ENCODE data around the gene ZNF740.

The ZNF740 gene

DNA sequence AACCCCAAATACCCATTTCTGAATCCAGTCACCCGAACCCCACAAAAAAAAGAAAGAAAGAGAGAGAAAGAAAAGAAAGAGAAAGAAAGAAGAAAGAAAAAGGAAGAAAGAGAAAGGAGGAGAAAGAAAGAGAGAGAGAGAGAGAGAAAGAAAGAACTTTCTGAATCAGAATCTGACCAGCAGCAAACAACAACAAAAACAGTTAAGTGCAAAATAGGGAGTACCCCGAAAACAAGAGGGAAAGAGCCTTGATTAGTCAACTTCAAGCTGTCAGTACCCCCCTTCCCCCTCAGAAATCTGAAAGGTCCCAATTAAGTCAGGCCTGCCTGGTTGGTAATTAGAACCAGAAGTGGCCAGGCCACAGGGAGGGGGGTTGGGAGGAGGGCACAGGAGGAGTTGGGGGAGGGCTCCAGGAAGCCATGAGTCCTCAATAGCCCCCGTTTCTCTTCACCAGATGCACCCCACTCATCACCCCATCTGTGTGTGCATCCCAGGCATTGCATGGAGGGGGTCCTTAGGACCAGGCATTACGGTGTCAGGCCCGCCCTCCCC lies 41.7 kb downstream of the ZNF740 start:
- TF ChIP-seq, protein P1, sequence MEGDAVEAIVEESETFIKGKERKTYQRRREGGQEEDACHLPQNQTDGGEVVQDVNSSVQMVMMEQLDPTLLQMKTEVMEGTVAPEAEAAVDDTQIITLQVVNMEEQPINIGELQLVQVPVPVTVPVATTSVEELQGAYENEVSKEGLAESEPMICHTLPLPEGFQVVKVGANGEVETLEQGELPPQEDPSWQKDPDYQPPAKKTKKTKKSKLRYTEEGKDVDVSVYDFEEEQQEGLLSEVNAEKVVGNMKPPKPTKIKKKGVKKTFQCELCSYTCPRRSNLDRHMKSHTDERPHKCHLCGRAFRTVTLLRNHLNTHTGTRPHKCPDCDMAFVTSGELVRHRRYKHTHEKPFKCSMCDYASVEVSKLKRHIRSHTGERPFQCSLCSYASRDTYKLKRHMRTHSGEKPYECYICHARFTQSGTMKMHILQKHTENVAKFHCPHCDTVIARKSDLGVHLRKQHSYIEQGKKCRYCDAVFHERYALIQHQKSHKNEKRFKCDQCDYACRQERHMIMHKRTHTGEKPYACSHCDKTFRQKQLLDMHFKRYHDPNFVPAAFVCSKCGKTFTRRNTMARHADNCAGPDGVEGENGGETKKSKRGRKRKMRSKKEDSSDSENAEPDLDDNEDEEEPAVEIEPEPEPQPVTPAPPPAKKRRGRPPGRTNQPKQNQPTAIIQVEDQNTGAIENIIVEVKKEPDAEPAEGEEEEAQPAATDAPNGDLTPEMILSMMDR (IDR thresholded peaks at IDR 0.05; ENCODE audit: low read depth, low read length, missing control alignments) = no peak
- H3K4me3 ChIP-seq (ENCODE audit: low read depth, low read length) = peak overlapping the region; percentile 62
- no peak for DNase-seq (ENCODE audit: low read depth)

DNA sequence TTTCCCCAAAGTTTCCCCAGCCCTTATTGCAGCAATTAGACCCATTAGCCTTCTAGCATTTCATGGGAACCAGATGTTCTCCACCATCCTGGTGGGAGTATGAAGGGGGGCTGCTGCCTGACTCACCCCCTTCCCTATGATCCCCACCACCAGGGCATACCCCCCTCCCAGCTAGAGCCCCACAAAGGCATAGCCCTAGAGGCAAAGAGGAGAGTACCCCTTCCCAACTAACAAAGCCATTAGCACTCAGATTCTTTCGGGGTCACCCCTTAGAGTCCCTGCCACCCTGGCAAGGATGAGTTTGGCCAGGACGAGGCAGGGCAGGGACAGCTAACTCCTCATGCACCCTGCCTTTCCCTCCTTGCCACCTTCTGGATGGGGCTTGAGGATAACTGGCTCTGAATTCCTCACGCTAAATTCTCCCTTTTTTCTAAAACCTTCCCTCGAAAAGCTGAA lies 42.3 kb downstream of the ZNF740 start:
- TF ChIP-seq, protein P1 (IDR thresholded peaks at IDR 0.05; ENCODE audit: low read depth, low read length, missing control alignments) = no peak
- no peak for DNase-seq (ENCODE audit: low read depth)
- H3K4me3 ChIP-seq (ENCODE audit: low read depth, low read length) = no peak overlapping the region

DNA sequence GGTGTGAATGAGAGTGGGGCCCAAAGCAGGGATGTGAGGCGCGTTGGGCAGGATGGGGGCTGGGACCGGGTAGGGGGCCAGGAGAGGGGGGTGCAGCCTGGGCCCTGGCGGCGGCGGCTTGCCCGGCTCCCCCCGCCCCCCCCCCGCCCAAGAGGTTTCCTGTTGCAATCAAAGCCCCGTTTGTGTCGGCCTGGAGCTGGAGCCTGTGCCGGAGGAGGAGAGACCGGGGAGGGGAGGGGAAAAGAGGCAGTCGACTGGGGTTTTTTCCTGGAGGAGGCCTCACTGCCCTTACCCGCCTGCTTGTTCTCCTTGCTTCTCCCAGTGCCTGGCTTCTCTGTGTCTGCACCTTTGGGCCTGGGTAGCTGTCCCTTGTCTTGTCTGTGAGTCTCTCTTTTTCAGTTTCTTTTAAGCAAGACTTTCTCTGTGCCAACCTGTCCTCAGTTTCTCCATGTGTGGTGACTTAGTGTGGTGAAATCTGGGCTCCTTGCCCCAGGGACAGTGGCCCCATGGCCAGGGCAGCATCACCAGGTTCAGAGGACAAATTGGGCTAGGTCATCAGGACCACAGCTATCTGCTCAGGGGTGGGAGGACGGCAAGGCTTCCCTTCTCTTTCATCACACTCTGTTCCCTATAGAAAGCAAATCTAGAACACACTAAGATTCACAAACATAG lies 43.0 kb downstream of the ZNF740 start:
- no peak overlapping the region for H3K4me3 ChIP-seq (ENCODE audit: low read depth, low read length)
- TF ChIP-seq, protein P1 (IDR thresholded peaks at IDR 0.05; ENCODE audit: low read depth, low read length, missing control alignments) = no peak
- no peak for DNase-seq (ENCODE audit: low read depth)

DNA sequence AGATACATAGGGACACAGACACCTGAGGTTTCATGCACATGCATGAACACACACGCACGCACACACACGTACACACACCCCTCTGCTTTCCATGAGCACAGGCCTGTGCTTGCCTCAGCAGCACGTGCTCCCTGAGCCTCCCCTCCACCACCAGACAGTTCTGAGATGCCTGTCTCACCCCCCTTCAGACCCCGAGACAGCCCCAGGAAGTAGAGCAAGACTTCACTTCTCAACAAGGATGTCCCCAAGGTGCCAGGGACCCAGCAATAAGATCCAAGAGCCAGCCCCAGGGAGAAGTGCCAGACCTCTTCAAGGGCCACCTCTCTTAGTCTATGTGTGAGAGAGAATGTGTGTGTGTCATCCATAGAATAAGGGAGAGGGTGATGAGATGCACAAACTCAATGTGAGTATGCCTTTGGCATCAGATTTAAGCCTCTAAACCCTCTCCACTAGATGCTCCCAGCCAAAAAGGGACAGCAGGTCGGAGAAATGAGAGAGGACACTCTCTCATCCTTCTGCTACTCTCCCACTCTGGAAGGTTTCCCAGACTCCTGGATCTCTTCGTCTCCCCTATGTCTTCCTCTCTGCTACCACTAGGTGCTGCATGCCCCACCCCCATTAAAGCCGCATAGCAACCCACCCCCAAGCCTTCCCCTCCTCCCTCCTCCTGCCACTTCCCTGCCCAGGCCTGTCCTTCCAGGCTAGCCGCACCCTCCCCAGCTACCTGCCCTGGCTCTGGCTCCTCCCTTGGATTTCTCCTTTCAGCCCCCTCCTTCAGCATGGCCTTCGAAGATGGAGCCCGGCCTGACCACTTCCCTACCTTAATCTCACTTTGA lies 43.8 kb downstream of the ZNF740 start:
- DNase-seq (ENCODE audit: low read depth) = no peak
- TF ChIP-seq, protein P1 (IDR thresholded peaks at IDR 0.05; ENCODE audit: low read depth, low read length, missing control alignments) = peak; percentile 9
- H3K4me3 ChIP-seq (ENCODE audit: low read depth, low read length) = no peak overlapping the region

DNA sequence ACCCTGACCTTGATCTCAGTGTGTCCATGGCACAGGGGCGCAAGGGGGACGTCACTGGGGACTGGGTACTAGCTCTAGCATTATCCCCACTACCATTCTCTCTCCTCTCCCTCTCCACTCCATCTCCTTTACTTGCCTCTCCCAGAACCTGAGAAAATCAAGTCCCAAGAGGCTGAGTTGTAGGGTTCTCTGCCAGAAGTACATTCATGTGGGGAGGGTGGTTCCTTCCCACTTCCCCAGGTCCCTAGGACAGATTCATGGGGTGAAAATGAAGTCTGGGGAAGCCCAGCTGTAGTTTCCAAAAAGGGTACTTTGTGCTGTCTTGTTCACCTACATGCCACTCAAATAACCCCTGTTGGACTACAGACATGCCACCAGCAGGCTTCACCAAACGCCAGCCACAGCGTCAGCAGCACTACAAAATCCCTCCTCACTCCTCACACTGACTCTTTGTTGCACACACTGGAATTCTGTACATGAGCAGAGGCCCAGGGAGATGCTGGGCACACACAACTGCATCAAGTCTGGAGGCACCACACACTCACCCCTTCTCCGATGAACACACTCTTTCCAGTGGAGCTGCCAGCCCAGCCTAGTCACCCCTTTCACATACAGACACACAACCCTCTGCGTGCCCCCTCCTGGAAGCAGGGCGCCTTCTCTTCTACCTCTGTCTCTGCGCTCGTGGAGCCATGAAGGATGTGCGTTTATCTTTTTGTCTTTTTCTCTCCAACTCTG lies 44.5 kb downstream of the ZNF740 start:
- no peak for DNase-seq (ENCODE audit: low read depth)
- H3K4me3 ChIP-seq (ENCODE audit: low read depth, low read length) = no peak overlapping the region
- TF ChIP-seq, protein P1 (IDR thresholded peaks at IDR 0.05; ENCODE audit: low read depth, low read length, missing control alignments) = no peak

DNA sequence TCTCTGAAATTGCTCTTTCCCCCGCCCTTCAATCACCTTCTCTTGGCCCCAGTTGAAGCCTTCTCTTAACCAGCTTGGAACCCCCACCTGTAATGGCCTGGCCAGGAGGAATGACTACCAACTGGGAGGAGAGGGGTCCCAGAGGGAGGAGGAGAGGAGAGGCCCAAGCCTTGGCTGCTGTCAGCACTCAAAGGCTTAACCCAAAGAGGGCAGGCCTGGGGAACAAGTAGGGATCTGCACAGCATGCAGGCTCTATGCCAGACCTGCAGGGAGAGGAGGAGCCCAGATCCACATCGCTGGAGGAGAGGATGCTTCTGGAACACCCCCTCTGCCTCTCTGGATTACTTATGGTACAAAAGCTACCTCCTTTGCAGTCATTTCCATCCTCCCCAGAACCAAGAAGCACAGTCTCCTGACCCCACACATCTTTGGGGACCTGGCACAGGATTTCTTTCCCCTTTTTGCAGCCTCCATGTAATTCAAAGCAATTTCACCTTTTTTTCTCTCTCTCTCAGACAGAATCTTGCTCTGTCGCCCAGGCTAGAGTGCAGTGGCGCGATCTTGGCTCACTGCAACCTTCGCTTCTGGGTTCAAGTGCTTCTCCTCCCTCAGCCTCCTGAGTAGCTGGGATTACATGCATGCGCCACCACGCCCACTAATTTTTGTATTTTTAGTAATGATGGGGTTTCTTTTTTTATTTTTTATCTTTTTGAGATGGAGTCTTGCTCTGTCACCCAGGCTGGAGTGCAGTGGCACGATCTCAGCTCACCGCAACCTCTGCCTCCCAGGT lies 45.3 kb downstream of the ZNF740 start:
- H3K4me3 ChIP-seq (ENCODE audit: low read depth, low read length) = no peak overlapping the region
- TF ChIP-seq, protein P1 (IDR thresholded peaks at IDR 0.05; ENCODE audit: low read depth, low read length, missing control alignments) = no peak
- no peak for DNase-seq (ENCODE audit: low read depth)
